Measurements from ENCODE around the gene CFAP54. TPM values are rescaled to one million over a fixed set of nuclear protein-coding genes. Genes with fewer than 3 reads are reported as not detected.

CFAP54 gene
- polyA plus RNA-seq, 1 of the 3 experiments (the other 2 are of a cell fraction) = 0.87 TPM

DNA sequence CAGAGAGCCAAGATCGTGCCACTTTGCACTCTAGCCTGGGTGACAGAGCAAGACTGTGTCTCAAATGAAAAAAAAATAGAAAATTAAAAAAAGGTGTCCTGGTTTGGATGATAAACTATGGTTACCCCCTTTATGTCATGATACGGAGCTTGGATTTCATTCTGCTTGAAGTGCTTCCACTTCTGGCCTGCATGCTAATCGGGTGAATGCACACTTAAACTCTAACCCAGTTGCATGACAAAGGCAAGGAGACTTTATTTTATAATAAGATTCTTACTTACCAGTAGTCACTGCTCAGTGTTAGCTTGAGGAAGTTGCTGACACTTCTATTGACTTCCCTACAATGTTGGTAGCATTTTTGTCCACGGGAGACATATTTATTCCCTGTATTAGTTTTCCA, 24.3 kb downstream of the CFAP54 start:
- POLR2A ChIA-PET = no interaction called here
- Histone ChIP-seq H3K9me2 (no peaks in the 10 kb centered on the region), H3K9ac (no peak overlapping the region), H3K36me3 (replicated peaks in 1 of 2; ENCODE audit: control insufficient read depth in 1 of 2, insufficient read depth in 2 of 2, low read length in 1 of 2) (no peaks in the 10 kb centered on the region), H2AFZ (ENCODE audit: low read depth) (no peak overlapping the region), H3K27me3 (ENCODE audit: insufficient read depth) (no peaks in the 10 kb centered on the region), H3K4me2 (no peak overlapping the region), H3K79me2 (ENCODE audit: insufficient read depth) (no peaks in the 10 kb centered on the region), H3K4me1 (ENCODE audit: control insufficient read depth in 1 of 2, insufficient read depth in 2 of 2, low read depth in 1 of 2, low read length in 1 of 2) (no peaks in the 10 kb centered on the region), H3K4me3 (ENCODE audit: low read depth in 2 of 2, low read length in 1 of 2) (no peak overlapping the region), H3K27ac (ENCODE audit: low read depth in 2 of 2, low read length in 1 of 2) (no peak overlapping the region), H3F3A (replicated peaks; ENCODE audit: insufficient read depth) (peaks cover 10% of the 10 kb centered on the region), H3K9me3 (no peaks in the 10 kb centered on the region), H4K20me1 (ENCODE audit: insufficient read depth) (no peaks in the 10 kb centered on the region)
- no peak for DNase-seq
- CTCF ChIA-PET = interaction anchor here (1.0 to 1.9 kb wide), 3 partner anchors 114 to 452 kb away, joined by 4 to 8 read pairs (median 8); partner anchors contain the start of gene CDK17
- TF ChIP-seq NRF1 (IDR thresholded peaks at IDR 0.05; ENCODE audit: low read depth, low read length) = no peak
- TF ChIP-seq, protein P1, sequence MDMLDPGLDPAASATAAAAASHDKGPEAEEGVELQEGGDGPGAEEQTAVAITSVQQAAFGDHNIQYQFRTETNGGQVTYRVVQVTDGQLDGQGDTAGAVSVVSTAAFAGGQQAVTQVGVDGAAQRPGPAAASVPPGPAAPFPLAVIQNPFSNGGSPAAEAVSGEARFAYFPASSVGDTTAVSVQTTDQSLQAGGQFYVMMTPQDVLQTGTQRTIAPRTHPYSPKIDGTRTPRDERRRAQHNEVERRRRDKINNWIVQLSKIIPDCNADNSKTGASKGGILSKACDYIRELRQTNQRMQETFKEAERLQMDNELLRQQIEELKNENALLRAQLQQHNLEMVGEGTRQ (IDR thresholded peaks at IDR 0.05; ENCODE audit: borderline replicate concordance, low read depth, low read length) = no peak
- no peak for TF ChIP-seq TEAD4 (IDR thresholded peaks at IDR 0.05; ENCODE audit: borderline replicate concordance, insufficient read depth)
- TF ChIP-seq EZH2phosphoT487 (IDR thresholded peaks at IDR 0.05; ENCODE audit: borderline replicate concordance, low read depth) = no peak
- no peak for TF ChIP-seq YY1 (IDR thresholded peaks at IDR 0.05; ENCODE audit: low read depth)
- TF ChIP-seq ELF1 (IDR thresholded peaks at IDR 0.05) = no peak
- no peak for TF ChIP-seq FOSL2 (IDR thresholded peaks at IDR 0.05; ENCODE audit: borderline replicate concordance, low read depth)
- TF ChIP-seq TAF1 (IDR thresholded peaks at IDR 0.05; ENCODE audit: borderline replicate concordance, low read depth, low read length) = no peak
- TF ChIP-seq, protein P2, sequence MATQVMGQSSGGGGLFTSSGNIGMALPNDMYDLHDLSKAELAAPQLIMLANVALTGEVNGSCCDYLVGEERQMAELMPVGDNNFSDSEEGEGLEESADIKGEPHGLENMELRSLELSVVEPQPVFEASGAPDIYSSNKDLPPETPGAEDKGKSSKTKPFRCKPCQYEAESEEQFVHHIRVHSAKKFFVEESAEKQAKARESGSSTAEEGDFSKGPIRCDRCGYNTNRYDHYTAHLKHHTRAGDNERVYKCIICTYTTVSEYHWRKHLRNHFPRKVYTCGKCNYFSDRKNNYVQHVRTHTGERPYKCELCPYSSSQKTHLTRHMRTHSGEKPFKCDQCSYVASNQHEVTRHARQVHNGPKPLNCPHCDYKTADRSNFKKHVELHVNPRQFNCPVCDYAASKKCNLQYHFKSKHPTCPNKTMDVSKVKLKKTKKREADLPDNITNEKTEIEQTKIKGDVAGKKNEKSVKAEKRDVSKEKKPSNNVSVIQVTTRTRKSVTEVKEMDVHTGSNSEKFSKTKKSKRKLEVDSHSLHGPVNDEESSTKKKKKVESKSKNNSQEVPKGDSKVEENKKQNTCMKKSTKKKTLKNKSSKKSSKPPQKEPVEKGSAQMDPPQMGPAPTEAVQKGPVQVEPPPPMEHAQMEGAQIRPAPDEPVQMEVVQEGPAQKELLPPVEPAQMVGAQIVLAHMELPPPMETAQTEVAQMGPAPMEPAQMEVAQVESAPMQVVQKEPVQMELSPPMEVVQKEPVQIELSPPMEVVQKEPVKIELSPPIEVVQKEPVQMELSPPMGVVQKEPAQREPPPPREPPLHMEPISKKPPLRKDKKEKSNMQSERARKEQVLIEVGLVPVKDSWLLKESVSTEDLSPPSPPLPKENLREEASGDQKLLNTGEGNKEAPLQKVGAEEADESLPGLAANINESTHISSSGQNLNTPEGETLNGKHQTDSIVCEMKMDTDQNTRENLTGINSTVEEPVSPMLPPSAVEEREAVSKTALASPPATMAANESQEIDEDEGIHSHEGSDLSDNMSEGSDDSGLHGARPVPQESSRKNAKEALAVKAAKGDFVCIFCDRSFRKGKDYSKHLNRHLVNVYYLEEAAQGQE (IDR thresholded peaks at IDR 0.05; ENCODE audit: low read depth, low read length) = no peak
- no peak for TF ChIP-seq JUND (IDR thresholded peaks at IDR 0.05)
- no peak for TF ChIP-seq FOXJ3 (CRISPR knock-in tag; IDR thresholded peaks at IDR 0.05)
- TF ChIP-seq NFIC (IDR thresholded peaks at IDR 0.05; ENCODE audit: borderline replicate concordance) = no peak
- TF ChIP-seq RXRA (IDR thresholded peaks at IDR 0.05; ENCODE audit: borderline replicate concordance, low read depth) = no peak
- TF ChIP-seq RCOR1 (IDR thresholded peaks at IDR 0.05; ENCODE audit: low read length) = no peak
- TF ChIP-seq, protein P3, sequence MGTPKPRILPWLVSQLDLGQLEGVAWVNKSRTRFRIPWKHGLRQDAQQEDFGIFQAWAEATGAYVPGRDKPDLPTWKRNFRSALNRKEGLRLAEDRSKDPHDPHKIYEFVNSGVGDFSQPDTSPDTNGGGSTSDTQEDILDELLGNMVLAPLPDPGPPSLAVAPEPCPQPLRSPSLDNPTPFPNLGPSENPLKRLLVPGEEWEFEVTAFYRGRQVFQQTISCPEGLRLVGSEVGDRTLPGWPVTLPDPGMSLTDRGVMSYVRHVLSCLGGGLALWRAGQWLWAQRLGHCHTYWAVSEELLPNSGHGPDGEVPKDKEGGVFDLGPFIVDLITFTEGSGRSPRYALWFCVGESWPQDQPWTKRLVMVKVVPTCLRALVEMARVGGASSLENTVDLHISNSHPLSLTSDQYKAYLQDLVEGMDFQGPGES (IDR thresholded peaks at IDR 0.05; ENCODE audit: low read depth, low read length) = no peak
- no peak for TF ChIP-seq EP300 (IDR thresholded peaks at IDR 0.05; ENCODE audit: borderline replicate concordance in 1 of 2, low read depth in 1 of 2, low read length in 1 of 2)
- TF ChIP-seq, protein P4, sequence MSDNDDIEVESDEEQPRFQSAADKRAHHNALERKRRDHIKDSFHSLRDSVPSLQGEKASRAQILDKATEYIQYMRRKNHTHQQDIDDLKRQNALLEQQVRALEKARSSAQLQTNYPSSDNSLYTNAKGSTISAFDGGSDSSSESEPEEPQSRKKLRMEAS (IDR thresholded peaks at IDR 0.05; ENCODE audit: low read depth) = no peak
- TF ChIP-seq, protein P5, sequence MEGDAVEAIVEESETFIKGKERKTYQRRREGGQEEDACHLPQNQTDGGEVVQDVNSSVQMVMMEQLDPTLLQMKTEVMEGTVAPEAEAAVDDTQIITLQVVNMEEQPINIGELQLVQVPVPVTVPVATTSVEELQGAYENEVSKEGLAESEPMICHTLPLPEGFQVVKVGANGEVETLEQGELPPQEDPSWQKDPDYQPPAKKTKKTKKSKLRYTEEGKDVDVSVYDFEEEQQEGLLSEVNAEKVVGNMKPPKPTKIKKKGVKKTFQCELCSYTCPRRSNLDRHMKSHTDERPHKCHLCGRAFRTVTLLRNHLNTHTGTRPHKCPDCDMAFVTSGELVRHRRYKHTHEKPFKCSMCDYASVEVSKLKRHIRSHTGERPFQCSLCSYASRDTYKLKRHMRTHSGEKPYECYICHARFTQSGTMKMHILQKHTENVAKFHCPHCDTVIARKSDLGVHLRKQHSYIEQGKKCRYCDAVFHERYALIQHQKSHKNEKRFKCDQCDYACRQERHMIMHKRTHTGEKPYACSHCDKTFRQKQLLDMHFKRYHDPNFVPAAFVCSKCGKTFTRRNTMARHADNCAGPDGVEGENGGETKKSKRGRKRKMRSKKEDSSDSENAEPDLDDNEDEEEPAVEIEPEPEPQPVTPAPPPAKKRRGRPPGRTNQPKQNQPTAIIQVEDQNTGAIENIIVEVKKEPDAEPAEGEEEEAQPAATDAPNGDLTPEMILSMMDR (IDR thresholded peaks at IDR 0.05) = no peak
- TF ChIP-seq CHD2 (IDR thresholded peaks at IDR 0.05; ENCODE audit: low read length, partially characterized antibody) = no peak
- no peak for TF ChIP-seq GABPA (IDR thresholded peaks at IDR 0.05; ENCODE audit: low read depth)
- 89% methylated on average over 4 of the region's 4 CpGs for WGBS (ENCODE audit: low lambda C conversion rate)
